HG03432 (cell line): ENCODE data around the gene GPC4.

Experiments used
- ATAC-seq: cut with Tn5 transposase; IDR thresholded peaks from one replicate; pipeline ENCODE4 v1.9.1; 2021; ENCODE audit warnings: mild to moderate bottlenecking, moderate library complexity; ENCODE audit not compliant: unreplicated experiment

The GPC4 gene

GRCh38 chrX:133412246-133412645 is 3.0 kb downstream of the GPC4 start:
- ATAC-seq, result no peak

GRCh38 chrX:133410550-133410949 is 4.7 kb downstream of the GPC4 start:
- no peak for ATAC-seq

- ATAC-seq, result no peak
Measured at GRCh38 chrX:133405498-133406185, 9.6 kb downstream of the GPC4 start.

- ATAC-seq, result no peak
Measured at GRCh38 chrX:133403984-133404383, 11.3 kb downstream of the GPC4 start.

- no peak for ATAC-seq
Measured at GRCh38 chrX:133402830-133403625, 12.3 kb downstream of the GPC4 start.

GRCh38 chrX:133402042-133402453 is 13.2 kb downstream of the GPC4 start:
- ATAC-seq, result no peak

- no peak for ATAC-seq
Measured at GRCh38 chrX:133401536-133401935, 13.8 kb downstream of the GPC4 start.

GRCh38 chrX:133399411-133399810 is 15.9 kb downstream of the GPC4 start:
- ATAC-seq, result no peak

GRCh38 chrX:133394765-133395164 is 20.5 kb downstream of the GPC4 start:
- ATAC-seq, result no peak

GRCh38 chrX:133392671-133393070 is 22.6 kb downstream of the GPC4 start:
- ATAC-seq, result no peak

- no peak for ATAC-seq
Measured at GRCh38 chrX:133391111-133391510, 24.2 kb downstream of the GPC4 start.

GRCh38 chrX:133390676-133391075 is 24.6 kb downstream of the GPC4 start:
- ATAC-seq, result no peak

- no peak for ATAC-seq
Measured at GRCh38 chrX:133389975-133390374, 25.3 kb downstream of the GPC4 start.

GRCh38 chrX:133384454-133384853 is 30.8 kb downstream of the GPC4 start:
- ATAC-seq, result no peak

GRCh38 chrX:133380711-133381619 is 34.3 kb downstream of the GPC4 start:
- ATAC-seq, result peak; percentile 46

- no peak for ATAC-seq
Measured at GRCh38 chrX:133376422-133376821, 38.9 kb downstream of the GPC4 start.

GRCh38 chrX:133375615-133376340 is 39.5 kb downstream of the GPC4 start:
- ATAC-seq, result no peak

GRCh38 chrX:133374874-133375387 is 40.4 kb downstream of the GPC4 start:
- no peak for ATAC-seq

- peak; percentile 60 for ATAC-seq
Measured at GRCh38 chrX:133373386-133374079, 41.8 kb downstream of the GPC4 start.
